GM23338 (cell line): ENCODE data around the gene KPNA6. TPM values are rescaled to one million over a fixed set of nuclear protein-coding genes. Genes with fewer than 3 reads are reported as not detected.

Experiments used
- ATAC-seq: fragments of 200-7000 bp; cut with Tn5 transposase; 3 replicates; pipeline ENCODE4 v1.9.1; 2020
- DNase-seq: peaks from one replicate; pipeline ENCODE4 v3.0.0-alpha.2; 2015; ENCODE audit warnings: low spot score
- H2AFZ ChIP-seq: fragments of 200-600 bp; sonication (generic); 2 replicates; pipeline ENCODE4 v1.8.0; 2016; ENCODE audit warnings: antibody characterized with exemption, mild to moderate bottlenecking, moderate library complexity
- H3F3A ChIP-seq: fragments of 200-600 bp; sonication (generic); replicated peaks from 2 replicates; pipeline ENCODE4 v1.8.0; 2017; ENCODE audit warnings: antibody characterized with exemption, mixed run types, low read depth
- H3K27ac ChIP-seq: fragments of 200-600 bp; sonication (generic); 2 replicates; pipeline ENCODE4 v1.6.1; 2016; ENCODE audit warnings: low read depth
- H3K27me3 ChIP-seq: fragments of 200-600 bp; sonication (generic); 2 replicates; pipeline ENCODE4 v1.8.0; 2016; ENCODE audit warnings: mild to moderate bottlenecking, mixed run types, moderate library complexity; ENCODE audit not compliant: insufficient read depth
- H3K36me3 ChIP-seq: fragments of 200-600 bp; sonication (generic); 2 replicates; pipeline ENCODE4 v1.8.0; 2016; ENCODE audit warnings: mild to moderate bottlenecking; ENCODE audit not compliant: insufficient read depth
- H3K4me1 ChIP-seq: fragments of 200-600 bp; sonication (generic); 2 replicates; pipeline ENCODE4 v1.8.0; 2016; ENCODE audit warnings: mild to moderate bottlenecking, moderate library complexity; ENCODE audit not compliant: insufficient read depth
- H3K4me2 ChIP-seq: fragments of 200-600 bp; sonication (generic); 2 replicates; pipeline ENCODE4 v1.7.1; 2017; ENCODE audit warnings: mixed run types
- H3K4me3 ChIP-seq: fragments of 200-600 bp; sonication (generic); 2 replicates; pipeline ENCODE4 v1.6.1; 2016; ENCODE audit warnings: mixed run types
- H3K79me2 ChIP-seq: fragments of 200-600 bp; sonication (generic); replicated peaks from 2 replicates; pipeline ENCODE4 v1.8.0; 2017; ENCODE audit warnings: mild to moderate bottlenecking; ENCODE audit not compliant: insufficient read depth
- H3K9me2 ChIP-seq: fragments of 200-600 bp; sonication (generic); 2 replicates; pipeline ENCODE4 v1.8.0; 2017; ENCODE audit not compliant: insufficient read depth
- H4K20me1 ChIP-seq: fragments of 200-600 bp; sonication (generic); replicated peaks from 2 replicates; pipeline ENCODE4 v1.8.0; 2017; ENCODE audit warnings: mild to moderate bottlenecking; ENCODE audit not compliant: insufficient read depth
- H3K27ac Mint-ChIP-seq: 2 replicates; pipeline ENCODE4 v1.8.0; 2020; ENCODE audit warnings: inconsistent platforms, mild to moderate bottlenecking, moderate library complexity, mixed read lengths
- H3K27me3 Mint-ChIP-seq: 3 replicates; pipeline ENCODE4 v1.8.0; 2022; ENCODE audit warnings: low read depth, mild to moderate bottlenecking, moderate library complexity, mixed read lengths, inconsistent platforms; ENCODE audit not compliant: insufficient read depth, poor library complexity
- H3K36me3 Mint-ChIP-seq: 3 replicates; pipeline ENCODE4 v1.8.0; 2021; ENCODE audit warnings: low read depth, mild to moderate bottlenecking, inconsistent platforms, moderate library complexity, mixed read lengths
- H3K4me1 Mint-ChIP-seq: 3 replicates; pipeline ENCODE4 v1.8.0; 2020; ENCODE audit warnings: mild to moderate bottlenecking, inconsistent platforms, mixed read lengths
- H3K4me3 Mint-ChIP-seq: 3 replicates; pipeline ENCODE4 v1.8.0; 2021; ENCODE audit warnings: moderate library complexity, mild to moderate bottlenecking, inconsistent platforms, mixed read lengths
- H3K9me3 Mint-ChIP-seq: 3 replicates; pipeline ENCODE4 v1.8.0; 2020; ENCODE audit warnings: moderate library complexity, mild to moderate bottlenecking, inconsistent platforms, mixed read lengths
- CREB1 ChIP-seq: fragments of 250-450 bp; sonication (Bioruptor Pico); IDR thresholded peaks from 2 replicates; pipeline ENCODE4 v1.5.0; 2020; ENCODE audit warnings: low read depth, mild to moderate bottlenecking, moderate library complexity
- EZH2 ChIP-seq: fragments of 200-600 bp; sonication (generic); IDR thresholded peaks from one replicate; pipeline ENCODE4 v1.8.0; 2017; ENCODE audit warnings: antibody characterized with exemption, mild to moderate bottlenecking, low read depth; ENCODE audit not compliant: unreplicated experiment
- EZH2phosphoT487 ChIP-seq: fragments of 200-600 bp; sonication (generic); IDR thresholded peaks from one replicate; pipeline ENCODE4 v1.8.1; 2018; ENCODE audit warnings: antibody characterized with exemption; ENCODE audit not compliant: unreplicated experiment
- JUNB ChIP-seq: IDR thresholded peaks from one replicate; pipeline ENCODE4 v1.6.1; 2016; ENCODE audit warnings: antibody characterized with exemption; ENCODE audit not compliant: unreplicated experiment
- POLR2AphosphoS5 ChIP-seq: IDR thresholded peaks from 2 replicates; pipeline ENCODE4 v1.6.1; 2016; ENCODE audit warnings: antibody characterized with exemption, low read depth
- STAT1 ChIP-seq: IDR thresholded peaks from one replicate; pipeline ENCODE4 v1.6.1; 2016; ENCODE audit warnings: antibody characterized with exemption; ENCODE audit not compliant: unreplicated experiment
- ZNF114 ChIP-seq: fragments of 250-450 bp; sonication (Bioruptor Pico); IDR thresholded peaks from 2 replicates; pipeline ENCODE4 v1.5.0; 2020; ENCODE audit warnings: mild to moderate bottlenecking, moderate library complexity
- ZNF331 ChIP-seq: fragments of 250-450 bp; sonication (Bioruptor Pico); IDR thresholded peaks from 2 replicates; pipeline ENCODE4 v1.5.0; 2020; ENCODE audit warnings: low read depth, mild to moderate bottlenecking, moderate library complexity
- polyA plus RNA-seq: library from polyadenylated mRNA; unstranded; fragments of >200 nt; fragmentation: Nextera tagmentation; extraction: Ambion mirVana; gene quantifications from 2 replicates; pipeline ENCODE4 v1.2.1, GENCODE V29; 2016
- total RNA-seq: library from RNA; depleted of rRNA; stranded (reverse); fragments of >200 nt; shearing (Covaris generic); gene quantifications from 2 replicates; pipeline ENCODE4 v1.2.3, GENCODE V29; 2014
- TF ChIP-seq, protein P1 (sequence below): IDR thresholded peaks from 2 replicates; pipeline ENCODE4 v1.6.1; 2016; ENCODE audit warnings: antibody characterized with exemption
- TF ChIP-seq, protein P2 (sequence below), 2 experiments: fragments of 200-600 bp in 1 of 2; sonication (generic) in 1 of 2; conservative IDR thresholded peaks; 2 replicates each; pipeline versions ENCODE4 v1.5.1 to v1.6.1; 2016 to 2017; ENCODE audit warnings: antibody characterized with exemption in 2 of 2, low read depth in 2 of 2, mild to moderate bottlenecking in 2 of 2, moderate library complexity in 1 of 2
- TF ChIP-seq, protein P3 (sequence below): fragments of 250-450 bp; sonication (Bioruptor Pico); IDR thresholded peaks from 2 replicates; pipeline ENCODE4 v1.5.0; 2020; ENCODE audit warnings: mild to moderate bottlenecking, moderate library complexity
- TF ChIP-seq, protein P4 (sequence below): IDR thresholded peaks from one replicate; pipeline ENCODE4 v1.6.1; 2018; ENCODE audit warnings: antibody characterized with exemption; ENCODE audit not compliant: unreplicated experiment

The KPNA6 gene
- total and polyA plus RNA-seq, 2 experiments from 2014 or later, result 28.6 to 72.2 TPM

- Histone ChIP-seq H3K36me3 (no peaks in the 10 kb centered on the region), H3K4me3 (no peak overlapping the region), H3K4me1 (no peaks in the 10 kb centered on the region), H3K79me2 (peaks cover 99% of the 10 kb centered on the region), H3K27ac (no peak overlapping the region), H3K27me3 (no peaks in the 10 kb centered on the region), H4K20me1 (peaks cover 63% of the 10 kb centered on the region), H3F3A (peaks cover 3% of the 10 kb centered on the region; the same call in 1 of the 2 replicates), H2AFZ (no peak overlapping the region), H3K9me2 (no peaks in the 10 kb centered on the region), H3K4me2 (no peak overlapping the region)
- TF ChIP-seq, protein P1, sequence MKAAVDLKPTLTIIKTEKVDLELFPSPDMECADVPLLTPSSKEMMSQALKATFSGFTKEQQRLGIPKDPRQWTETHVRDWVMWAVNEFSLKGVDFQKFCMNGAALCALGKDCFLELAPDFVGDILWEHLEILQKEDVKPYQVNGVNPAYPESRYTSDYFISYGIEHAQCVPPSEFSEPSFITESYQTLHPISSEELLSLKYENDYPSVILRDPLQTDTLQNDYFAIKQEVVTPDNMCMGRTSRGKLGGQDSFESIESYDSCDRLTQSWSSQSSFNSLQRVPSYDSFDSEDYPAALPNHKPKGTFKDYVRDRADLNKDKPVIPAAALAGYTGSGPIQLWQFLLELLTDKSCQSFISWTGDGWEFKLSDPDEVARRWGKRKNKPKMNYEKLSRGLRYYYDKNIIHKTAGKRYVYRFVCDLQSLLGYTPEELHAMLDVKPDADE, result no peak
- no peak for TF ChIP-seq EZH2phosphoT487
- no peak for TF ChIP-seq STAT1
- TF ChIP-seq JUNB, result no peak
- no peak for TF ChIP-seq EZH2
- no peak for TF ChIP-seq POLR2AphosphoS5
- TF ChIP-seq, protein P2, sequence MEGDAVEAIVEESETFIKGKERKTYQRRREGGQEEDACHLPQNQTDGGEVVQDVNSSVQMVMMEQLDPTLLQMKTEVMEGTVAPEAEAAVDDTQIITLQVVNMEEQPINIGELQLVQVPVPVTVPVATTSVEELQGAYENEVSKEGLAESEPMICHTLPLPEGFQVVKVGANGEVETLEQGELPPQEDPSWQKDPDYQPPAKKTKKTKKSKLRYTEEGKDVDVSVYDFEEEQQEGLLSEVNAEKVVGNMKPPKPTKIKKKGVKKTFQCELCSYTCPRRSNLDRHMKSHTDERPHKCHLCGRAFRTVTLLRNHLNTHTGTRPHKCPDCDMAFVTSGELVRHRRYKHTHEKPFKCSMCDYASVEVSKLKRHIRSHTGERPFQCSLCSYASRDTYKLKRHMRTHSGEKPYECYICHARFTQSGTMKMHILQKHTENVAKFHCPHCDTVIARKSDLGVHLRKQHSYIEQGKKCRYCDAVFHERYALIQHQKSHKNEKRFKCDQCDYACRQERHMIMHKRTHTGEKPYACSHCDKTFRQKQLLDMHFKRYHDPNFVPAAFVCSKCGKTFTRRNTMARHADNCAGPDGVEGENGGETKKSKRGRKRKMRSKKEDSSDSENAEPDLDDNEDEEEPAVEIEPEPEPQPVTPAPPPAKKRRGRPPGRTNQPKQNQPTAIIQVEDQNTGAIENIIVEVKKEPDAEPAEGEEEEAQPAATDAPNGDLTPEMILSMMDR (conservative IDR thresholded peaks at IDR 0.05; ENCODE audit: low read depth in 2 of 2), result no peak
- no peak for TF ChIP-seq ZNF114 (CRISPR knock-in tag)
- TF ChIP-seq, protein P3, sequence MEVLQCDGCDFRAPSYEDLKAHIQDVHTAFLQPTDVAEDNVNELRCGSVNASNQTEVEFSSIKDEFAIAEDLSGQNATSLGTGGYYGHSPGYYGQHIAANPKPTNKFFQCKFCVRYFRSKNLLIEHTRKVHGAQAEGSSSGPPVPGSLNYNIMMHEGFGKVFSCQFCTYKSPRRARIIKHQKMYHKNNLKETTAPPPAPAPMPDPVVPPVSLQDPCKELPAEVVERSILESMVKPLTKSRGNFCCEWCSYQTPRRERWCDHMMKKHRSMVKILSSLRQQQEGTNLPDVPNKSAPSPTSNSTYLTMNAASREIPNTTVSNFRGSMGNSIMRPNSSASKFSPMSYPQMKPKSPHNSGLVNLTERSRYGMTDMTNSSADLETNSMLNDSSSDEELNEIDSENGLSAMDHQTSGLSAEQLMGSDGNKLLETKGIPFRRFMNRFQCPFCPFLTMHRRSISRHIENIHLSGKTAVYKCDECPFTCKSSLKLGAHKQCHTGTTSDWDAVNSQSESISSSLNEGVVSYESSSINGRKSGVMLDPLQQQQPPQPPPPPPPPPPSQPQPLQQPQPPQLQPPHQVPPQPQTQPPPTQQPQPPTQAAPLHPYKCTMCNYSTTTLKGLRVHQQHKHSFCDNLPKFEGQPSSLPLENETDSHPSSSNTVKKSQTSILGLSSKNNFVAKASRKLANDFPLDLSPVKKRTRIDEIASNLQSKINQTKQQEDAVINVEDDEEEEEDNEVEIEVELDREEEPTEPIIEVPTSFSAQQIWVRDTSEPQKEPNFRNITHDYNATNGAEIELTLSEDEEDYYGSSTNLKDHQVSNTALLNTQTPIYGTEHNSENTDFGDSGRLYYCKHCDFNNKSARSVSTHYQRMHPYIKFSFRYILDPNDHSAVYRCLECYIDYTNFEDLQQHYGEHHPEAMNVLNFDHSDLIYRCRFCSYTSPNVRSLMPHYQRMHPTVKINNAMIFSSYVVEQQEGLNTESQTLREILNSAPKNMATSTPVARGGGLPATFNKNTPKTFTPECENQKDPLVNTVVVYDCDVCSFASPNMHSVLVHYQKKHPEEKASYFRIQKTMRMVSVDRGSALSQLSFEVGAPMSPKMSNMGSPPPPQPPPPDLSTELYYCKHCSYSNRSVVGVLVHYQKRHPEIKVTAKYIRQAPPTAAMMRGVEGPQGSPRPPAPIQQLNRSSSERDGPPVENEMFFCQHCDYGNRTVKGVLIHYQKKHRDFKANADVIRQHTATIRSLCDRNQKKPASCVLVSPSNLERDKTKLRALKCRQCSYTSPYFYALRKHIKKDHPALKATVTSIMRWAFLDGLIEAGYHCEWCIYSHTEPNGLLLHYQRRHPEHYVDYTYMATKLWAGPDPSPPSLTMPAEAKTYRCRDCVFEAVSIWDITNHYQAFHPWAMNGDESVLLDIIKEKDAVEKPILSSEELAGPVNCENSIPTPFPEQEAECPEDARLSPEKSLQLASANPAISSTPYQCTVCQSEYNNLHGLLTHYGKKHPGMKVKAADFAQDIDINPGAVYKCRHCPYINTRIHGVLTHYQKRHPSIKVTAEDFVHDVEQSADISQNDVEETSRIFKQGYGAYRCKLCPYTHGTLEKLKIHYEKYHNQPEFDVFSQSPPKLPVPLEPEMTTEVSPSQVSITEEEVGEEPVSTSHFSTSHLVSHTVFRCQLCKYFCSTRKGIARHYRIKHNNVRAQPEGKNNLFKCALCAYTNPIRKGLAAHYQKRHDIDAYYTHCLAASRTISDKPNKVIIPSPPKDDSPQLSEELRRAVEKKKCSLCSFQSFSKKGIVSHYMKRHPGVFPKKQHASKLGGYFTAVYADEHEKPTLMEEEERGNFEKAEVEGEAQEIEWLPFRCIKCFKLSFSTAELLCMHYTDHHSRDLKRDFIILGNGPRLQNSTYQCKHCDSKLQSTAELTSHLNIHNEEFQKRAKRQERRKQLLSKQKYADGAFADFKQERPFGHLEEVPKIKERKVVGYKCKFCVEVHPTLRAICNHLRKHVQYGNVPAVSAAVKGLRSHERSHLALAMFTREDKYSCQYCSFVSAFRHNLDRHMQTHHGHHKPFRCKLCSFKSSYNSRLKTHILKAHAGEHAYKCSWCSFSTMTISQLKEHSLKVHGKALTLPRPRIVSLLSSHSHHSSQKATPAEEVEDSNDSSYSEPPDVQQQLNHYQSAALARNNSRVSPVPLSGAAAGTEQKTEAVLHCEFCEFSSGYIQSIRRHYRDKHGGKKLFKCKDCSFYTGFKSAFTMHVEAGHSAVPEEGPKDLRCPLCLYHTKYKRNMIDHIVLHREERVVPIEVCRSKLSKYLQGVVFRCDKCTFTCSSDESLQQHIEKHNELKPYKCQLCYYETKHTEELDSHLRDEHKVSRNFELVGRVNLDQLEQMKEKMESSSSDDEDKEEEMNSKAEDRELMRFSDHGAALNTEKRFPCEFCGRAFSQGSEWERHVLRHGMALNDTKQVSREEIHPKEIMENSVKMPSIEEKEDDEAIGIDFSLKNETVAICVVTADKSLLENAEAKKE (CRISPR knock-in tag), result no peak
- no peak for TF ChIP-seq CREB1 (CRISPR knock-in tag)
- TF ChIP-seq, protein P4, sequence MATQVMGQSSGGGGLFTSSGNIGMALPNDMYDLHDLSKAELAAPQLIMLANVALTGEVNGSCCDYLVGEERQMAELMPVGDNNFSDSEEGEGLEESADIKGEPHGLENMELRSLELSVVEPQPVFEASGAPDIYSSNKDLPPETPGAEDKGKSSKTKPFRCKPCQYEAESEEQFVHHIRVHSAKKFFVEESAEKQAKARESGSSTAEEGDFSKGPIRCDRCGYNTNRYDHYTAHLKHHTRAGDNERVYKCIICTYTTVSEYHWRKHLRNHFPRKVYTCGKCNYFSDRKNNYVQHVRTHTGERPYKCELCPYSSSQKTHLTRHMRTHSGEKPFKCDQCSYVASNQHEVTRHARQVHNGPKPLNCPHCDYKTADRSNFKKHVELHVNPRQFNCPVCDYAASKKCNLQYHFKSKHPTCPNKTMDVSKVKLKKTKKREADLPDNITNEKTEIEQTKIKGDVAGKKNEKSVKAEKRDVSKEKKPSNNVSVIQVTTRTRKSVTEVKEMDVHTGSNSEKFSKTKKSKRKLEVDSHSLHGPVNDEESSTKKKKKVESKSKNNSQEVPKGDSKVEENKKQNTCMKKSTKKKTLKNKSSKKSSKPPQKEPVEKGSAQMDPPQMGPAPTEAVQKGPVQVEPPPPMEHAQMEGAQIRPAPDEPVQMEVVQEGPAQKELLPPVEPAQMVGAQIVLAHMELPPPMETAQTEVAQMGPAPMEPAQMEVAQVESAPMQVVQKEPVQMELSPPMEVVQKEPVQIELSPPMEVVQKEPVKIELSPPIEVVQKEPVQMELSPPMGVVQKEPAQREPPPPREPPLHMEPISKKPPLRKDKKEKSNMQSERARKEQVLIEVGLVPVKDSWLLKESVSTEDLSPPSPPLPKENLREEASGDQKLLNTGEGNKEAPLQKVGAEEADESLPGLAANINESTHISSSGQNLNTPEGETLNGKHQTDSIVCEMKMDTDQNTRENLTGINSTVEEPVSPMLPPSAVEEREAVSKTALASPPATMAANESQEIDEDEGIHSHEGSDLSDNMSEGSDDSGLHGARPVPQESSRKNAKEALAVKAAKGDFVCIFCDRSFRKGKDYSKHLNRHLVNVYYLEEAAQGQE, result no peak
- TF ChIP-seq ZNF331 (CRISPR knock-in tag), result no peak
- Mint-ChIP-seq H3K9me3 (no peaks in the 10 kb centered on the region), H3K4me1 (peaks cover 5% of the 10 kb centered on the region; the same call in 2 of the 3 replicates), H3K27me3 (peaks cover 4% of the 10 kb centered on the region), H3K36me3 (peaks cover 3% of the 10 kb centered on the region; the same call in 1 of the 3 replicates), H3K27ac (no peak overlapping the region), H3K4me3 (no peak overlapping the region)
- ATAC-seq (no peak), DNase-seq (no peak)
Observed at GRCh38 chr1:32116531-32116930, 8.7 kb downstream of the KPNA6 start.
